Measurements from ENCODE around the gene NACA2.
"Not testable (repeated sequence)": the region's sequence is repeated elsewhere in the genome, so short reads cannot be mapped to it uniquely, and the experiment has no call there.

Gene NACA2

DNA sequence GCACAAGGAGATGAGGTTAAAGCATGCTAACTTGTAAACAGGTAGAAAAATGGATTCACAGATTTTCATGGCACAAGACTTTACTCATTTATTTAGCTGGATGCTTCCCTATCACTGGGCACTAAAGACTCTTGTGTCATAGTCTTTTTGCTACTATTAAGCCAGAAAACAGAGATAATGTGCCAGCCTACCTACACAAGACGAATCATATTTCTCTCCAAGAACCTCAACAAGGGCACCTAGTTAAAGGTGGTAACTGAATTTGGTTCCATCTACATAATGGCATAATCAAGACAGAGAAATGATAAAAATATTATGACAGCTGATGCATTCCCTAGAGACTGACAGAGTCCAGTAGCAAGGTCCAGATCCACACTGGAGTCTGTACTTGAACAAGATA, 3.8 kb downstream of the NACA2 start:
- H3K9me2 ChIP-seq (replicated peaks; ENCODE audit: control insufficient read depth, low read length) = no peaks in the 10 kb centered on the region
- no peaks in the 10 kb centered on the region for H3F3A ChIP-seq (ENCODE audit: control insufficient read depth, insufficient read depth)
- no peaks in the 10 kb centered on the region for H4K20me1 ChIP-seq (ENCODE audit: control insufficient read depth, insufficient read depth, low read depth, low read length)
- no peak overlapping the region for H3K4me2 ChIP-seq (ENCODE audit: low read length)
- no peaks in the 10 kb centered on the region for H3K36me3 ChIP-seq (ENCODE audit: control insufficient read depth, low read length)
- no peak overlapping the region for H3K4me3 ChIP-seq (ENCODE audit: low read length)
- H3K79me2 ChIP-seq (ENCODE audit: control insufficient read depth, low read length) = no peaks in the 10 kb centered on the region
- peaks cover 18% of the 10 kb centered on the region for H3K4me1 ChIP-seq (ENCODE audit: control insufficient read depth, low read length)
- no peaks in the 10 kb centered on the region for H3K9me3 ChIP-seq (ENCODE audit: control insufficient read depth, insufficient read depth, low read length)
- no peak for TF ChIP-seq EZH2phosphoT487 (IDR thresholded peaks at IDR 0.05; ENCODE audit: borderline replicate concordance, low read length)
- TF ChIP-seq, protein P1, sequence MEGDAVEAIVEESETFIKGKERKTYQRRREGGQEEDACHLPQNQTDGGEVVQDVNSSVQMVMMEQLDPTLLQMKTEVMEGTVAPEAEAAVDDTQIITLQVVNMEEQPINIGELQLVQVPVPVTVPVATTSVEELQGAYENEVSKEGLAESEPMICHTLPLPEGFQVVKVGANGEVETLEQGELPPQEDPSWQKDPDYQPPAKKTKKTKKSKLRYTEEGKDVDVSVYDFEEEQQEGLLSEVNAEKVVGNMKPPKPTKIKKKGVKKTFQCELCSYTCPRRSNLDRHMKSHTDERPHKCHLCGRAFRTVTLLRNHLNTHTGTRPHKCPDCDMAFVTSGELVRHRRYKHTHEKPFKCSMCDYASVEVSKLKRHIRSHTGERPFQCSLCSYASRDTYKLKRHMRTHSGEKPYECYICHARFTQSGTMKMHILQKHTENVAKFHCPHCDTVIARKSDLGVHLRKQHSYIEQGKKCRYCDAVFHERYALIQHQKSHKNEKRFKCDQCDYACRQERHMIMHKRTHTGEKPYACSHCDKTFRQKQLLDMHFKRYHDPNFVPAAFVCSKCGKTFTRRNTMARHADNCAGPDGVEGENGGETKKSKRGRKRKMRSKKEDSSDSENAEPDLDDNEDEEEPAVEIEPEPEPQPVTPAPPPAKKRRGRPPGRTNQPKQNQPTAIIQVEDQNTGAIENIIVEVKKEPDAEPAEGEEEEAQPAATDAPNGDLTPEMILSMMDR (IDR thresholded peaks at IDR 0.05; ENCODE audit: low read depth, low read length, poor library complexity, severe bottlenecking) = no peak
- no peak overlapping the region for H3K27ac ChIP-seq (ENCODE audit: low read depth, low read length)
- H3K27me3 ChIP-seq (ENCODE audit: control insufficient read depth, low read length) = no peaks in the 10 kb centered on the region

DNA sequence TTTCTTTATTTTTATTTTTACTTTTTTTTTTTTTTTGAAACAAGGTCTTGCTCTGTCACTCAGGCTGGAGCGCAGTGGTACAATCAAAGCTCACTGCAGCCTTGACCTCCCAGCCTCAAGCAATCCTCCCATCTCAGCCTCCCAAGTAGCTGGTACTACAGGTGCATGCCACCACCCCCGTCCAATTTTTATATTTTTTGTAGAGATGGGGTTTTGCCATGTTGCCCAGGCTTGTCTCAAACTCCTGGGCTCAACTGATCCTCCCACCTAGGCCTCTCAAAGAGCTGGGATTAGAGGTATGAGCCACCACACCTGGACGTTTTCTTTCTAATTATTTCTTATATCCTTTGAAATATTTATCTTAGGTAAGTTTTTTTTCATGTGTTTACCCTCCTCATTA, 4.4 kb downstream of the NACA2 start:
- peaks cover 18% of the 10 kb centered on the region for H3K4me1 ChIP-seq (ENCODE audit: control insufficient read depth, low read length)
- not testable (repeated sequence) for H3K79me2 ChIP-seq (ENCODE audit: control insufficient read depth, low read length); H3F3A ChIP-seq (ENCODE audit: control insufficient read depth, insufficient read depth); H3K4me2 ChIP-seq (ENCODE audit: low read length); H3K27ac ChIP-seq (ENCODE audit: low read depth, low read length); H3K4me3 ChIP-seq (ENCODE audit: low read length); H4K20me1 ChIP-seq (ENCODE audit: control insufficient read depth, insufficient read depth, low read depth, low read length); H3K9me2 ChIP-seq (replicated peaks; ENCODE audit: control insufficient read depth, low read length); H3K9me3 ChIP-seq (ENCODE audit: control insufficient read depth, insufficient read depth, low read length); H3K27me3 ChIP-seq (ENCODE audit: control insufficient read depth, low read length); H3K36me3 ChIP-seq (ENCODE audit: control insufficient read depth, low read length)

DNA sequence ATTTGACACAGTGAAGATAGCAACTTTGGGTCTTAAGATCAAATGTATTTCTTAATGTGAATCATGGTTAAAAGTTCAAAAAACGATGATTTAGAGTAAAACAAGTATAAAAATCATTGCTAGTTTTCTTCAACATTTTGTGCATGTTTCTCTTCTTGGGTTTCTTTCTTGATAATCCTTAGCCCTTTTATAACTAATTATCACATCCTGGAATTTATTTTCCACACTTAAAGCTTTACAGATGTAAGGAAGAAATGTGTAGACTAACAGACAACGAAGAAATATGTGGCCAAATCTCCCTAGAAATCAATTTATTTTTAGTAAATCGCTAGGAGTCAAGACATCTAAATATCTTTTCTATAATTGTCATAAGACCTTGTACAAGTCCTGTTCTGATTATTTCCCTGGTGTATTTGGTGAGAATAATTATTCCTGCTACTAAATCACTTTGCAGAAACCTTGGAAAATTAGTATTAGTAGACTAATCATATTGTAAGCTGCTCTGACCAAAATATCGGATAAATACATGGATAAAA, 4.9 kb downstream of the NACA2 start:
- no peaks in the 10 kb centered on the region for H3F3A ChIP-seq (ENCODE audit: control insufficient read depth, insufficient read depth)
- no peaks in the 10 kb centered on the region for H3K79me2 ChIP-seq (ENCODE audit: control insufficient read depth, low read length)
- H3K27ac ChIP-seq (ENCODE audit: low read depth, low read length) = no peak overlapping the region
- H3K4me2 ChIP-seq (ENCODE audit: low read length) = no peak overlapping the region
- H3K4me3 ChIP-seq (ENCODE audit: low read length) = no peak overlapping the region
- TF ChIP-seq, protein P1 (IDR thresholded peaks at IDR 0.05; ENCODE audit: low read depth, low read length, poor library complexity, severe bottlenecking) = no peak
- no peak for TF ChIP-seq EZH2phosphoT487 (IDR thresholded peaks at IDR 0.05; ENCODE audit: borderline replicate concordance, low read length)
- H3K9me2 ChIP-seq (replicated peaks; ENCODE audit: control insufficient read depth, low read length) = no peaks in the 10 kb centered on the region
- H3K27me3 ChIP-seq (ENCODE audit: control insufficient read depth, low read length) = peaks cover 6% of the 10 kb centered on the region; the same call in 1 of the 2 replicates
- H3K36me3 ChIP-seq (ENCODE audit: control insufficient read depth, low read length) = no peaks in the 10 kb centered on the region
- H3K4me1 ChIP-seq (ENCODE audit: control insufficient read depth, low read length) = peaks cover 18% of the 10 kb centered on the region
- no peaks in the 10 kb centered on the region for H4K20me1 ChIP-seq (ENCODE audit: control insufficient read depth, insufficient read depth, low read depth, low read length)
- no peaks in the 10 kb centered on the region for H3K9me3 ChIP-seq (ENCODE audit: control insufficient read depth, insufficient read depth, low read length)

DNA sequence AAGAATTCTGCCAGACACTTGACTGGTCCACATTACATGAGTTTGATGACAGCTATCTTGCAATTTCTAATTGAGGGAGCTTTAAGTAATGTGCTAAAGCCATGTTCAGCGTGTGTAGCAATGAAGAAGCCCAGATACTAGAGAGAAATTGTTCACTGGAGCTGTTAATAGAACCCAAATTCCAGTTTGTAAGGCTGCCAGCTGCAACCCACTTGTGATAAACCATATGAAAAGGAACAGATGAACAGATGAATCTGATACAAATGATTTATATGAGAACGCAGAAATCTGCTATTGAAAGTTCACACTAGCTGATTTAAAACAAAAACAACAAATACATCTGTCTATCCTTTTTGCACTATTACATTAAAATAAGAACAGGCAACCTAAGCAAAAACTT, 6.2 kb downstream of the NACA2 start:
- Histone ChIP-seq H3K9me3 (ENCODE audit: control insufficient read depth, insufficient read depth, low read length) (no peaks in the 10 kb centered on the region), H3K9me2 (replicated peaks; ENCODE audit: control insufficient read depth, low read length) (no peaks in the 10 kb centered on the region), H3K79me2 (ENCODE audit: control insufficient read depth, low read length) (no peaks in the 10 kb centered on the region), H3K4me3 (ENCODE audit: low read length) (no peak overlapping the region), H3K27me3 (ENCODE audit: control insufficient read depth, low read length) (peaks cover 8% of the 10 kb centered on the region; the same call in 1 of the 2 replicates), H4K20me1 (ENCODE audit: control insufficient read depth, insufficient read depth, low read depth, low read length) (no peaks in the 10 kb centered on the region), H3K4me1 (ENCODE audit: control insufficient read depth, low read length) (peaks cover 18% of the 10 kb centered on the region), H3F3A (ENCODE audit: control insufficient read depth, insufficient read depth) (no peaks in the 10 kb centered on the region), H3K4me2 (ENCODE audit: low read length) (no peak overlapping the region), H3K27ac (ENCODE audit: low read depth, low read length) (no peak overlapping the region), H3K36me3 (ENCODE audit: control insufficient read depth, low read length) (no peaks in the 10 kb centered on the region)
- TF ChIP-seq, protein P1 (IDR thresholded peaks at IDR 0.05; ENCODE audit: low read depth, low read length, poor library complexity, severe bottlenecking) = no peak
- TF ChIP-seq EZH2phosphoT487 (IDR thresholded peaks at IDR 0.05; ENCODE audit: borderline replicate concordance, low read length) = no peak
